Transverse colon (tissue), 4 donors: ENCODE results near the gene TMBIM1. TPM values are rescaled to one million over a fixed set of nuclear protein-coding genes. Genes with fewer than 3 reads are reported as not detected.
A peak's percentile ranks its signal among the peaks of the same experiment; 100 is the strongest.
"Not testable (repeated sequence)": the region's sequence is repeated elsewhere in the genome, so short reads cannot be mapped to it uniquely, and the experiment has no call there.

Experiments
- DNase-seq: peaks from one replicate; pipeline ENCODE4 v3.0.0-alpha.2; 2019
- H3K27ac ChIP-seq, 4 donors: fragments of 200-600 bp; sonication (generic); 2 replicates each; pipeline ENCODE4 v1.5.1; 2016 to 2018; ENCODE audit warnings: inconsistent platforms in 4 of 4
- H3K27me3 ChIP-seq: fragments of 200-600 bp; sonication (generic); 2 replicates; pipeline ENCODE4 v1.5.1; 2017; ENCODE audit warnings: inconsistent platforms
- H3K36me3 ChIP-seq, 4 donors: fragments of 200-600 bp; sonication (generic); 2 replicates each; pipeline ENCODE4 v1.5.1; 2017 to 2019; ENCODE audit warnings: inconsistent platforms in 4 of 4
- H3K4me1 ChIP-seq, 4 donors: fragments of 200-600 bp; sonication (generic); 2 replicates each; pipeline ENCODE4 v1.5.1; 2017 to 2020; ENCODE audit warnings: inconsistent platforms in 4 of 4
- H3K4me3 ChIP-seq, 4 donors: fragments of 200-600 bp; sonication (generic); 1 replicate in 1 of 4; 2 replicates in 3 of 4; pipeline versions ENCODE4 v1.5.1 to v1.6.1; 2017 to 2019; ENCODE audit warnings: inconsistent platforms in 4 of 4
- H3K9me3 ChIP-seq, 2 donors: fragments of 200-600 bp; sonication (generic); 2 replicates each; pipeline ENCODE4 v1.5.1; 2017 to 2019; ENCODE audit warnings: inconsistent platforms in 2 of 2
- EP300 ChIP-seq: sonication (generic); formaldehyde crosslinking; IDR thresholded peaks from one replicate; pipeline ENCODE4 v1.6.1; 2017; ENCODE audit warnings: antibody characterized with exemption, low read depth
- POLR2A ChIP-seq: fragments of 450-650 bp; IDR thresholded peaks from one replicate; pipeline ENCODE4 v1.6.1; 2016; ENCODE audit warnings: antibody characterized with exemption, mild to moderate bottlenecking, moderate library complexity
- POLR2AphosphoS5 ChIP-seq, 3 donors: sonication (generic); formaldehyde crosslinking; IDR thresholded peaks; one replicate each; pipeline ENCODE4 v1.6.1; 2016; ENCODE audit warnings: antibody characterized with exemption in 3 of 3
- WGBS, 2 donors: methylation state at CpG; one replicate each; pipeline ENCODE4 v1.1.5; 2018; ENCODE audit warnings: low coverage in 1 of 2; 5-methylcytosine and 5-hydroxymethylcytosine counted together
- in situ Hi-C, 4 donors: fragments of 200-750 bp; cut with MboI; loops; one replicate each; pipeline versions ENCODE4 v1.15.0 to v1.15.1; 2017; ENCODE audit warnings: low sequenced_read_pairs in 3 of 4, low pct_ligation_motif_present in 1 of 4, low pct_unique_long_range_greater_than_20kb in 1 of 4
- intact Hi-C: fragments of 100-400 bp; cut with DNase I; formaldehyde crosslinking; loops from one replicate; pipeline ENCODE4 v1.15.1; 2023; ENCODE audit warnings: low total_unique reads
- total RNA-seq, 4 donors: library from RNA; depleted of rRNA; stranded (reverse); fragments of >200 nt; gene quantifications; one replicate each; pipeline ENCODE4 v1.1.0, GENCODE V29; 2016
- TF ChIP-seq, protein P1 (sequence below), 5 experiments: fragments of 200-600 bp in 3 of 5; fragments of 450-650 bp in 2 of 5; sonication (generic) in 3 of 5; IDR thresholded peaks; 1 replicate in 2 of 5; 2 replicates in 3 of 5; pipeline ENCODE4 v1.5.1; 2016 to 2017; ENCODE audit warnings: antibody characterized with exemption in 5 of 5, inconsistent platforms in 3 of 5, mild to moderate bottlenecking in 2 of 5, moderate library complexity in 1 of 5

The TMBIM1 gene
- total RNA-seq, 4 donors from 2014 or later = 80.0 to 356 (median 200) TPM

GRCh38 chr2:218311541-218312266, 19.4 kb upstream of the TMBIM1 start:
- in situ Hi-C loops, H3K27me3 ChIP-seq, H3K4me3 ChIP-seq, DNase-seq, H3K36me3 ChIP-seq, H3K9me3 ChIP-seq, intact Hi-C loops: not testable (repeated sequence)
- Histone ChIP-seq H3K4me1 (peaks cover 0 to 39% (median 17%) of the 10 kb centered on the region in 4 donors), H3K27ac (peak overlapping the region; percentile 75 to 85 (median 84))
- TF ChIP-seq POLR2A = peak; percentile 18
- 51 to 52% methylated on average over 2 to 11 of the region's 11 CpGs for WGBS, 2 donors

DNA sequence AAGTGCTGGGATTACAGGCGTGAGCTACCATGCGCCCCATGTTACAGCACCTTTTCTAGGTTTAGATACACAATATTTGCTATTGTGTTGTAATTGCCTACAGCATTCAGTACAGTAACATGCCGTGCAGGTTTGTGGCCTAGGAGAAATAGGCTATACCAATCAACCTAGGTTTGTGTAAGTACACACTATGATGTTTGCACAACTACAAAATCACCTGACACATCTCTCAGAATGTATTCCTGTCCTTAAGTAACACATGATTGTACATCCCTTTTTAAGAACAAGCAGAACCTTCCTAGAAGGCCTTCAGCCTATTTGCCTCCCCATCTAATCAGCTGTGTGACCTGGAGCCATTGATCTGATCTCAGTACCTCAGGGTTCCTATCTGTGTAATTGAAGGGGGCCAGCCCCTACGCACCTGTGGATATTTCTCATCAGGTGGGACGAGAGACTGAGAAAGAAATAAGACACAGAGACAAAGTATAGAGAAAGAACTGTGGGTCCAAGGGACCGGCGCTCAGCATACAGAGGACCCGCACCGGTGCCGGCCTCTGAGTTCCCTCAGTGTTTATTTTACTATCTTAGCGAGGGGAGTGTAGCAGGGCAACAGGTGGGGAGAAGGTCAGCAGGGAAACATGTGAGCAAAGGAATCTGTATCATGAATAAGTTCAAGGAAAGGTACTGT, 18.7 kb upstream of the TMBIM1 start:
- no peak overlapping the region for H3K4me3 ChIP-seq
- 65% methylated on average over 11 of the region's 11 CpGs; no CpG with 5 or more reads in 1 of the 2 donors for WGBS, 2 donors
- TF ChIP-seq POLR2AphosphoS5 (IDR thresholded peaks at IDR 0.05) = no peak
- TF ChIP-seq, protein P1, sequence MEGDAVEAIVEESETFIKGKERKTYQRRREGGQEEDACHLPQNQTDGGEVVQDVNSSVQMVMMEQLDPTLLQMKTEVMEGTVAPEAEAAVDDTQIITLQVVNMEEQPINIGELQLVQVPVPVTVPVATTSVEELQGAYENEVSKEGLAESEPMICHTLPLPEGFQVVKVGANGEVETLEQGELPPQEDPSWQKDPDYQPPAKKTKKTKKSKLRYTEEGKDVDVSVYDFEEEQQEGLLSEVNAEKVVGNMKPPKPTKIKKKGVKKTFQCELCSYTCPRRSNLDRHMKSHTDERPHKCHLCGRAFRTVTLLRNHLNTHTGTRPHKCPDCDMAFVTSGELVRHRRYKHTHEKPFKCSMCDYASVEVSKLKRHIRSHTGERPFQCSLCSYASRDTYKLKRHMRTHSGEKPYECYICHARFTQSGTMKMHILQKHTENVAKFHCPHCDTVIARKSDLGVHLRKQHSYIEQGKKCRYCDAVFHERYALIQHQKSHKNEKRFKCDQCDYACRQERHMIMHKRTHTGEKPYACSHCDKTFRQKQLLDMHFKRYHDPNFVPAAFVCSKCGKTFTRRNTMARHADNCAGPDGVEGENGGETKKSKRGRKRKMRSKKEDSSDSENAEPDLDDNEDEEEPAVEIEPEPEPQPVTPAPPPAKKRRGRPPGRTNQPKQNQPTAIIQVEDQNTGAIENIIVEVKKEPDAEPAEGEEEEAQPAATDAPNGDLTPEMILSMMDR (IDR thresholded peaks at IDR 0.05) = no peak

GRCh38 chr2:218307415-218308090, 15.2 kb upstream of the TMBIM1 start:
- Histone ChIP-seq H3K9me3 (no peaks in the 10 kb centered on the region), H3K4me3 (no peak overlapping the region), H3K27me3 (no peaks in the 10 kb centered on the region), H3K4me1 (peaks cover 0 to 21% (median 7%) of the 10 kb centered on the region in 4 donors), H3K27ac (no peak overlapping the region), H3K36me3 (no peaks in the 10 kb centered on the region)
- TF ChIP-seq, protein P1 (IDR thresholded peaks at IDR 0.05) = no peak
- no peak for TF ChIP-seq POLR2AphosphoS5 (IDR thresholded peaks at IDR 0.05)
- no peak for TF ChIP-seq EP300
- no peak for TF ChIP-seq POLR2A
- intact Hi-C loops (no loop called here), in situ Hi-C loops (loop anchor here in 1 of 4 donors (10.0 kb wide), 1 partner anchor 157 kb away; no protein-coding TSS in a partner anchor)
- 87 to 96% methylated on average over 3 to 6 of the region's 6 CpGs for WGBS, 2 donors
- no peak for DNase-seq

More for the DNA sequence above, 18.7 kb upstream of the TMBIM1 start:
- Histone ChIP-seq H3K9me3 (no peaks in the 10 kb centered on the region), H3K27ac (peak overlapping the region; percentile 75 to 85 (median 84)), H3K27me3 (no peaks in the 10 kb centered on the region), H3K4me1 (peaks cover 0 to 33% (median 16%) of the 10 kb centered on the region in 4 donors), H3K36me3 (no peaks in the 10 kb centered on the region)
- no peak for DNase-seq
- intact Hi-C loops = no loop called here
- in situ Hi-C loops = no loop called here

DNA sequence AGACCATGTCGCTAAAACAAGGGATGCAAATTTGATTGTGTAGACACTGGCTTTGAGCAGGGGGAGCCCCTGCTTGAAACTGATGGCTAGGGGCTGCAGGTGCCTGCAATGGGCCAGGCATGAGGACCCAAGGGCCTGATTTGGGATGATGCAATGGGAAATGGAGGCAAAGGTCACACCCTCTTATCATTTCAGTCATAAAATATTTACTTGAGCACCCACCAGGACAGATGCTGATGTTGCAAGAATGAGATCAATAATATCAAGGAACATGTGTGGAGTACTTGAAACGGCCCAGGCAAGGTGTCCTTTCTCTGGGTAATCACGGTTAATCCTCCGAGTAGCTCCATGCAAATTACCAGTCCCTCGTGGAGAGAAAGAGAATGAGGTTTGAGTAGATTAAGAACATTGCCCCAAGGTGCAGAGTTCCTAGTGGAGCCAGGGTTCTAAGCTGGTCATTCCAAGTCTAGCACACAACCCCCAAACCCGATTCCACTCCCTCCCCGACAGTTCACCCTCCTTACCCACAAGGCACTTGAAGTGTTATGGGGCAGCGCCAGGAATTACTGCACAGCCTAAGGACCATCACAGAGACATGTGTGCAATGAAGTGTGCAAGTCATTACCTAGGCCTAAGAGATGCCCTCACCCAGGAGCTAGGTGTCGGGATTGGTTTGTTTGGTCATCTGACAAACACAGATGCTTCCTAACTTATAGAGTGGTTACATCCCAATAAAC, 14.0 kb upstream of the TMBIM1 start:
- Histone ChIP-seq H3K4me3 (no peak overlapping the region), H3K4me1 (peaks cover 0 to 13% (median 6%) of the 10 kb centered on the region in 4 donors), H3K36me3 (no peaks in the 10 kb centered on the region), H3K27ac (no peak overlapping the region), H3K27me3 (no peaks in the 10 kb centered on the region), H3K9me3 (no peaks in the 10 kb centered on the region)
- in situ Hi-C loops (loop anchor here in 1 of 4 donors (10.0 kb wide), 1 partner anchor 158 kb away; no protein-coding TSS in a partner anchor), intact Hi-C loops (no loop called here)
- WGBS, 2 donors = 76 to 82% methylated on average over 4 to 9 of the region's 9 CpGs
- no peak for DNase-seq
- TF ChIP-seq, protein P1 (IDR thresholded peaks at IDR 0.05) = no peak
- TF ChIP-seq EP300 (no peak), POLR2A (no peak), POLR2AphosphoS5 (IDR thresholded peaks at IDR 0.05) (no peak)
